ENCODE measurements around the gene KHK. TPM values are rescaled to one million over a fixed set of nuclear protein-coding genes. Genes with fewer than 3 reads are reported as not detected.

The KHK gene
- total and polyA plus RNA-seq, 2 of the 8 experiments (the other 6 are each of a cell fraction or from before 2014, with no cell fraction given), result 11.0 to 17.7 TPM

- WGBS, 2 experiments (ENCODE audit: extremely low coverage in 1 of 2, insufficient coverage in 1 of 2, insufficient read length in 1 of 2, insufficient replicate concordance in 2 of 2, low coverage in 1 of 2, low lambda C conversion rate in 2 of 2, missing lambda C conversion rate in 1 of 2), result 83% methylated on average over 10 of the region's 10 CpGs; no CpG with 5 or more reads in 1 of the 2 experiments
- H3K4me3 ChIP-seq (ENCODE audit: extremely low read depth in 1 of 4, insufficient read depth in 2 of 4, low read depth in 3 of 4, low read length in 4 of 4), result no peak overlapping the region
- H3K27me3 ChIP-seq (replicated peaks in 1 of 4; ENCODE audit: control insufficient read depth in 3 of 4, extremely low read depth in 1 of 4, insufficient read depth in 3 of 4, low read length in 3 of 4), result no peaks in the 10 kb centered on the region
- no peak overlapping the region for H3K4me2 ChIP-seq (ENCODE audit: insufficient read depth in 1 of 2, low read depth in 2 of 2, low read length in 2 of 2)
- ChIA-PET CTCF (ENCODE audit: partially characterized antibody) (interaction anchor here (0.6 to 16.5 kb wide), 11 partner anchors 9 to 277 kb away, joined by 3 to 160 read pairs (median 3); partner anchors contain the start of gene AGBL5), POLR2A (ENCODE audit: partially characterized antibody) (interaction anchor here (1.4 to 1.5 kb wide), 2 partner anchors 20 to 129 kb away, joined by 3 to 4 read pairs; no protein-coding TSS in a partner anchor)
- no peak overlapping the region for H2BK5ac ChIP-seq (ENCODE audit: low read depth, low read length)
- no peak overlapping the region for H2BK12ac ChIP-seq (ENCODE audit: low read depth, low read length)
- peaks cover 1 to 6% of the 10 kb centered on the region in 2 experiments for H4K20me1 ChIP-seq (replicated peaks in 1 of 2; ENCODE audit: control insufficient read depth in 1 of 2, insufficient read depth in 2 of 2, low read length in 2 of 2)
- H3K23ac ChIP-seq (ENCODE audit: insufficient read length), result no peak overlapping the region
- H3K27ac ChIP-seq (ENCODE audit: low read depth, low read length), result no peak overlapping the region
- no peak overlapping the region for H4K8ac ChIP-seq (ENCODE audit: extremely low read depth, insufficient read depth, low read length)
- no peak overlapping the region for H2AK5ac ChIP-seq (ENCODE audit: low read depth, low read length)
- H3K14ac ChIP-seq (ENCODE audit: insufficient read length), result no peak overlapping the region
- H3K79me2 ChIP-seq (ENCODE audit: control insufficient read depth in 1 of 2, insufficient read depth in 2 of 2, low read length in 2 of 2), result no peaks in the 10 kb centered on the region
- no peak overlapping the region for H3K18ac ChIP-seq (ENCODE audit: extremely low read depth, low read length)
- H2BK20ac ChIP-seq (ENCODE audit: low read length), result no peak overlapping the region
- no peak for DNase-seq (ENCODE audit: low read depth in 1 of 2, low spot score in 2 of 2)
- no peaks in the 10 kb centered on the region for H3K9me3 ChIP-seq (ENCODE audit: insufficient read depth in 2 of 2, low read depth in 1 of 2, low read length in 1 of 2)
- no peak for TF ChIP-seq FOSL1 (IDR thresholded peaks at IDR 0.05; ENCODE audit: insufficient read depth, low read depth, low read length)
- TF ChIP-seq CHD1 (IDR thresholded peaks at IDR 0.05; ENCODE audit: low read depth, low read length), result no peak
- no peak for TF ChIP-seq KDM1A (IDR thresholded peaks at IDR 0.05; ENCODE audit: borderline replicate concordance, low read length)
- TF ChIP-seq CHD2 (IDR thresholded peaks at IDR 0.05; ENCODE audit: low read length), result no peak
- no peaks in the 10 kb centered on the region; the same call in 1 of the 2 replicates for H3K79me1 ChIP-seq (ENCODE audit: low read depth, low read length)
- no peak overlapping the region for H2BK120ac ChIP-seq (replicated peaks; ENCODE audit: low read depth, low read length)
- no peak overlapping the region for H2BK15ac ChIP-seq (ENCODE audit: low read length)
- peaks cover 0 to 2% (median under 1%) of the 10 kb centered on the region in 4 experiments; a peak in 2 of 7 replicates for H3K4me1 ChIP-seq (replicated peaks in 1 of 4; ENCODE audit: control insufficient read depth in 3 of 4, insufficient read depth in 4 of 4, low read length in 3 of 4)
- H3K9ac ChIP-seq (replicated peaks in 1 of 4; ENCODE audit: extremely low read depth in 1 of 4, low read depth in 3 of 4, low read length in 3 of 4), result no peak overlapping the region
- H3K56ac ChIP-seq (replicated peaks; ENCODE audit: insufficient read length, low read depth, low read length), result no peak overlapping the region
- no peak overlapping the region for H4K5ac ChIP-seq (ENCODE audit: insufficient read length, low read depth, low read length)
- no peak for FAIRE-seq
- no peaks in the 10 kb centered on the region for H3K36me3 ChIP-seq (ENCODE audit: control insufficient read depth in 2 of 4, insufficient read depth in 4 of 4, low read length in 3 of 4)
- no peak overlapping the region for H2AFZ ChIP-seq (ENCODE audit: low read length)
- H4K91ac ChIP-seq (replicated peaks; ENCODE audit: insufficient read length, low read length), result no peak overlapping the region
- H3K23me2 ChIP-seq (ENCODE audit: low read depth, low read length), result no peaks in the 10 kb centered on the region
- H3K4ac ChIP-seq (replicated peaks; ENCODE audit: insufficient read length, low read depth, low read length), result no peak overlapping the region
Measured at GRCh38 chr2:27092696-27093429, 6.3 kb downstream of the KHK start.
